Measurements from ENCODE around the gene PJA1. TPM values are rescaled to one million over a fixed set of nuclear protein-coding genes. Genes with fewer than 3 reads are reported as not detected.

Gene PJA1
- polyA plus RNA-seq, 2 of the 4 experiments (the other 2 are of a cell fraction): 19.6 to 20.2 TPM

DNA sequence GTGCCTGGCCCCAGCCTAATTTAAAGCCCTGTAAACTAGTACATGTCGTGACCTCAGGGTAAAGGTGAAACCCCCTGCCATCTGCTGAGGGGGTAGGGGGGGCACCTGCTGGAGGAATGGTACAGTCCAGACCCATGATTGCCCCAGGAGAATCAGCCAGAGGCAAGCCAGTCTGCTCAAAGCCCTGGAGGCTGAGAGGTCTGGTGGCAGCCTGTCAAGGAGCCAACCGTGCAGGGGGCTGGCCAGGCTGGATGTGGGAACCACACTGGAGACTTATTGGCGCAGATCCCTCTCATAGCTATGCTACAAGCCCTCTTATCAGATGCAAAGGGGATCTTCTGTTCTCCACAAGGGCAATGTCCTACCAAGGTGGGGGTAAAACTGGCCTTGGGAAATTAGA, 31.4 kb upstream of the PJA1 start:
- H3K27ac ChIP-seq: no peak overlapping the region
- ATAC-seq: no peak
- no peak for FAIRE-seq
- no peaks in the 10 kb centered on the region for H3K4me1 ChIP-seq
- WGBS (ENCODE audit: missing lambda C conversion rate): 40% methylated on average over 3 of the region's 3 CpGs
- TF ChIP-seq HOXB13 (CRISPR knock-in tag; IDR thresholded peaks at IDR 0.05; ENCODE audit: low read depth): no peak
- TF ChIP-seq CHD2 (IDR thresholded peaks at IDR 0.05; ENCODE audit: low read length, partially characterized antibody): no peak
- TF ChIP-seq, protein P1, sequence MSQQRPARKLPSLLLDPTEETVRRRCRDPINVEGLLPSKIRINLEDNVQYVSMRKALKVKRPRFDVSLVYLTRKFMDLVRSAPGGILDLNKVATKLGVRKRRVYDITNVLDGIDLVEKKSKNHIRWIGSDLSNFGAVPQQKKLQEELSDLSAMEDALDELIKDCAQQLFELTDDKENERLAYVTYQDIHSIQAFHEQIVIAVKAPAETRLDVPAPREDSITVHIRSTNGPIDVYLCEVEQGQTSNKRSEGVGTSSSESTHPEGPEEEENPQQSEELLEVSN (IDR thresholded peaks at IDR 0.05; ENCODE audit: borderline replicate concordance, low read depth): no peak
- no peak overlapping the region for H3K4me2 ChIP-seq
- H3K4me3 ChIP-seq: no peak overlapping the region
- CTCF ChIA-PET: no interaction called here
- POLR2A ChIA-PET: no interaction called here
- no peaks in the 10 kb centered on the region for H3K9me3 ChIP-seq
- no peak for DNase-seq (ENCODE audit: low read depth in 1 of 2, low spot score in 1 of 2)

DNA sequence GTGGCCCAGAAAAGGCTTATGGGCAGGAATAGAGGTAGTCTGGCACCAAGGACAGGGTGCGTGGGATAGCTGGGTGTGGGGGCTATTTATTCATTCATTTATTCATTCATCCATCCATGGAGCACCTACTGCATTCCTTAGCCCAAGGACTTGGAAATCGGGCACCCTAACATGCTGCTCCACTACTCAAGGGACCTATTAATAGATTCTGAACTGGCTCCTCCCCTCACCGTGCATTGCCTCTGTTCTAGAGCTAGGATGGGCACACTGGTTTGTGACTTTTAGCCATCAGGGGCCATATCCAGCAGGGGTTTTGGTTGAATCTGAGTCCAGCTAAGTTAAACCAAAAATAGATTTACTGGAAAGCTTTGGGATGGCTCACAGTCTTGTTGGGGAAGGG, 30.6 kb upstream of the PJA1 start:
- no peak for DNase-seq (ENCODE audit: low read depth in 1 of 2, low spot score in 1 of 2)

DNA sequence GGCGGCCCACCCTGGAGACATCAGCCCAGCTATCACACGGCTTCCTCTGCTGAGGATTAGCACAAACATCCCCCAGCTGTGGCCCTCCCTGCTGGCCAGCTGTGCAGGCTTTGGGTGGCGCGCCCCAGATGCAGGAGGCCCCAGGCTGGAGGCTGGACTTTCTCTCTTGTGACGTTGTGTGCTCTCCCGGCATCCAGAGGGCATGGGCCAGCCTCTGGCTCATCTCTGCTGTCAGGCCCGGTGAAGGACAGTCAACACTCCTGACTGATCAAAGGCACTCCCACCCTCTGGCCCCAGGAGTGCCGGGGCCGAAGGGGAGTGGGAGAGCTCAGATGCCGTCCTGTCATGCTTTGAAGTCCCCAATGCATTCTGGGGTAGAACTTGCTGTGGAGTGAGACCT, 29.9 kb upstream of the PJA1 start:
- TF ChIP-seq TP53 (CRISPR knock-in tag; IDR thresholded peaks at IDR 0.05) (no peak), JUNB (IDR thresholded peaks at IDR 0.05) (no peak), RAD21 (conservative IDR thresholded peaks at IDR 0.05 in 1 of 2, IDR thresholded peaks at IDR 0.05 in 1 of 2) (no peak), POLR2A (IDR thresholded peaks at IDR 0.05; ENCODE audit: low read length) (no peak), MYC (IDR thresholded peaks at IDR 0.05; ENCODE audit: borderline replicate concordance, low read length) (no peak), HOXA7 (CRISPR knock-in tag; IDR thresholded peaks at IDR 0.05) (no peak), SMC3 (IDR thresholded peaks at IDR 0.05) (no peak), FOSL2 (IDR thresholded peaks at IDR 0.05) (no peak), FOSL2 (CRISPR knock-in tag; IDR thresholded peaks at IDR 0.05) (no peak), CEBPB (IDR thresholded peaks at IDR 0.05) (no peak), KDM1A (IDR thresholded peaks at IDR 0.05; ENCODE audit: low read depth) (no peak), CBX8 (IDR thresholded peaks at IDR 0.05) (no peak), NFE2L2 (conservative IDR thresholded peaks at IDR 0.05; ENCODE audit: low read length) (no peak), HEYL (CRISPR knock-in tag; IDR thresholded peaks at IDR 0.05) (no peak), MAZ (IDR thresholded peaks at IDR 0.05; ENCODE audit: borderline replicate concordance, low read depth, low read length) (no peak)
- TF ChIP-seq, protein P2, sequence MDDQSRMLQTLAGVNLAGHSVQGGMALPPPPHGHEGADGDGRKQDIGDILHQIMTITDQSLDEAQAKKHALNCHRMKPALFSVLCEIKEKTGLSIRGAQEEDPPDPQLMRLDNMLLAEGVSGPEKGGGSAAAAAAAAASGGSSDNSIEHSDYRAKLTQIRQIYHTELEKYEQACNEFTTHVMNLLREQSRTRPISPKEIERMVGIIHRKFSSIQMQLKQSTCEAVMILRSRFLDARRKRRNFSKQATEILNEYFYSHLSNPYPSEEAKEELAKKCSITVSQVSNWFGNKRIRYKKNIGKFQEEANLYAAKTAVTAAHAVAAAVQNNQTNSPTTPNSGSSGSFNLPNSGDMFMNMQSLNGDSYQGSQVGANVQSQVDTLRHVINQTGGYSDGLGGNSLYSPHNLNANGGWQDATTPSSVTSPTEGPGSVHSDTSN (IDR thresholded peaks at IDR 0.05): no peak
- TF ChIP-seq, protein P3, sequence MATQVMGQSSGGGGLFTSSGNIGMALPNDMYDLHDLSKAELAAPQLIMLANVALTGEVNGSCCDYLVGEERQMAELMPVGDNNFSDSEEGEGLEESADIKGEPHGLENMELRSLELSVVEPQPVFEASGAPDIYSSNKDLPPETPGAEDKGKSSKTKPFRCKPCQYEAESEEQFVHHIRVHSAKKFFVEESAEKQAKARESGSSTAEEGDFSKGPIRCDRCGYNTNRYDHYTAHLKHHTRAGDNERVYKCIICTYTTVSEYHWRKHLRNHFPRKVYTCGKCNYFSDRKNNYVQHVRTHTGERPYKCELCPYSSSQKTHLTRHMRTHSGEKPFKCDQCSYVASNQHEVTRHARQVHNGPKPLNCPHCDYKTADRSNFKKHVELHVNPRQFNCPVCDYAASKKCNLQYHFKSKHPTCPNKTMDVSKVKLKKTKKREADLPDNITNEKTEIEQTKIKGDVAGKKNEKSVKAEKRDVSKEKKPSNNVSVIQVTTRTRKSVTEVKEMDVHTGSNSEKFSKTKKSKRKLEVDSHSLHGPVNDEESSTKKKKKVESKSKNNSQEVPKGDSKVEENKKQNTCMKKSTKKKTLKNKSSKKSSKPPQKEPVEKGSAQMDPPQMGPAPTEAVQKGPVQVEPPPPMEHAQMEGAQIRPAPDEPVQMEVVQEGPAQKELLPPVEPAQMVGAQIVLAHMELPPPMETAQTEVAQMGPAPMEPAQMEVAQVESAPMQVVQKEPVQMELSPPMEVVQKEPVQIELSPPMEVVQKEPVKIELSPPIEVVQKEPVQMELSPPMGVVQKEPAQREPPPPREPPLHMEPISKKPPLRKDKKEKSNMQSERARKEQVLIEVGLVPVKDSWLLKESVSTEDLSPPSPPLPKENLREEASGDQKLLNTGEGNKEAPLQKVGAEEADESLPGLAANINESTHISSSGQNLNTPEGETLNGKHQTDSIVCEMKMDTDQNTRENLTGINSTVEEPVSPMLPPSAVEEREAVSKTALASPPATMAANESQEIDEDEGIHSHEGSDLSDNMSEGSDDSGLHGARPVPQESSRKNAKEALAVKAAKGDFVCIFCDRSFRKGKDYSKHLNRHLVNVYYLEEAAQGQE (IDR thresholded peaks at IDR 0.05): no peak
- TF ChIP-seq, protein P4, sequence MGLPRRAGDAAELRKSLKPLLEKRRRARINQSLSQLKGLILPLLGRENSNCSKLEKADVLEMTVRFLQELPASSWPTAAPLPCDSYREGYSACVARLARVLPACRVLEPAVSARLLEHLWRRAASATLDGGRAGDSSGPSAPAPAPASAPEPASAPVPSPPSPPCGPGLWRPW (IDR thresholded peaks at IDR 0.05): no peak
- H3K4me2 ChIP-seq: no peak overlapping the region
- no peak for FAIRE-seq
- 25% methylated on average over 2 of the region's 10 CpGs for WGBS (ENCODE audit: missing lambda C conversion rate)
- H3K9me3 ChIP-seq: no peaks in the 10 kb centered on the region
- no peak for ATAC-seq
- ChIA-PET CTCF (no interaction called here), POLR2A (no interaction called here)
- no peak overlapping the region for H3K27ac ChIP-seq
- DNase-seq (ENCODE audit: low read depth in 1 of 2, low spot score in 1 of 2): no peak
- H3K4me3 ChIP-seq: no peak overlapping the region
- no peaks in the 10 kb centered on the region for H3K4me1 ChIP-seq

More for the DNA sequence above, 30.6 kb upstream of the PJA1 start:
- TF ChIP-seq POLR2A (IDR thresholded peaks at IDR 0.05; ENCODE audit: low read length): no peak
- no peak for TF ChIP-seq MAFK (IDR thresholded peaks at IDR 0.05; ENCODE audit: partially characterized antibody)
- no peak for TF ChIP-seq NR3C1 (IDR thresholded peaks at IDR 0.05)
- TF ChIP-seq, protein P5, sequence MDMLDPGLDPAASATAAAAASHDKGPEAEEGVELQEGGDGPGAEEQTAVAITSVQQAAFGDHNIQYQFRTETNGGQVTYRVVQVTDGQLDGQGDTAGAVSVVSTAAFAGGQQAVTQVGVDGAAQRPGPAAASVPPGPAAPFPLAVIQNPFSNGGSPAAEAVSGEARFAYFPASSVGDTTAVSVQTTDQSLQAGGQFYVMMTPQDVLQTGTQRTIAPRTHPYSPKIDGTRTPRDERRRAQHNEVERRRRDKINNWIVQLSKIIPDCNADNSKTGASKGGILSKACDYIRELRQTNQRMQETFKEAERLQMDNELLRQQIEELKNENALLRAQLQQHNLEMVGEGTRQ (IDR thresholded peaks at IDR 0.05): no peak
- TF ChIP-seq, protein P6, sequence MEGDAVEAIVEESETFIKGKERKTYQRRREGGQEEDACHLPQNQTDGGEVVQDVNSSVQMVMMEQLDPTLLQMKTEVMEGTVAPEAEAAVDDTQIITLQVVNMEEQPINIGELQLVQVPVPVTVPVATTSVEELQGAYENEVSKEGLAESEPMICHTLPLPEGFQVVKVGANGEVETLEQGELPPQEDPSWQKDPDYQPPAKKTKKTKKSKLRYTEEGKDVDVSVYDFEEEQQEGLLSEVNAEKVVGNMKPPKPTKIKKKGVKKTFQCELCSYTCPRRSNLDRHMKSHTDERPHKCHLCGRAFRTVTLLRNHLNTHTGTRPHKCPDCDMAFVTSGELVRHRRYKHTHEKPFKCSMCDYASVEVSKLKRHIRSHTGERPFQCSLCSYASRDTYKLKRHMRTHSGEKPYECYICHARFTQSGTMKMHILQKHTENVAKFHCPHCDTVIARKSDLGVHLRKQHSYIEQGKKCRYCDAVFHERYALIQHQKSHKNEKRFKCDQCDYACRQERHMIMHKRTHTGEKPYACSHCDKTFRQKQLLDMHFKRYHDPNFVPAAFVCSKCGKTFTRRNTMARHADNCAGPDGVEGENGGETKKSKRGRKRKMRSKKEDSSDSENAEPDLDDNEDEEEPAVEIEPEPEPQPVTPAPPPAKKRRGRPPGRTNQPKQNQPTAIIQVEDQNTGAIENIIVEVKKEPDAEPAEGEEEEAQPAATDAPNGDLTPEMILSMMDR (IDR thresholded peaks at IDR 0.05): no peak
- TF ChIP-seq RNF2 (IDR thresholded peaks at IDR 0.05; ENCODE audit: borderline replicate concordance, low read depth): no peak
- no peak for TF ChIP-seq NPAS2 (CRISPR knock-in tag; IDR thresholded peaks at IDR 0.05; ENCODE audit: borderline replicate concordance)
- Histone ChIP-seq H3K9me3 (no peaks in the 10 kb centered on the region), H3K27ac (no peak overlapping the region), H3K4me1 (no peaks in the 10 kb centered on the region), H3K4me2 (no peak overlapping the region), H3K4me3 (no peak overlapping the region)
- ChIA-PET POLR2A (no interaction called here), CTCF (interaction anchor here (0.8 kb wide), 1 partner anchor 367 kb away, joined by 3 read pairs; the partner anchor contains the start of gene EFNB1)
- ATAC-seq: no peak
- FAIRE-seq: no peak
- 24% methylated on average over 3 of the region's 3 CpGs for WGBS (ENCODE audit: missing lambda C conversion rate)
